ENCODE data around the gene COBL. TPM values are rescaled to one million over a fixed set of nuclear protein-coding genes. Genes with fewer than 3 reads are reported as not detected.
"Not testable (repeated sequence)": the region's sequence is repeated elsewhere in the genome, so short reads cannot be mapped to it uniquely, and the experiment has no call there.

The COBL gene
- polyA plus RNA-seq, 3 donors: 19.1 to 26.0 (median 22.4) TPM

DNA sequence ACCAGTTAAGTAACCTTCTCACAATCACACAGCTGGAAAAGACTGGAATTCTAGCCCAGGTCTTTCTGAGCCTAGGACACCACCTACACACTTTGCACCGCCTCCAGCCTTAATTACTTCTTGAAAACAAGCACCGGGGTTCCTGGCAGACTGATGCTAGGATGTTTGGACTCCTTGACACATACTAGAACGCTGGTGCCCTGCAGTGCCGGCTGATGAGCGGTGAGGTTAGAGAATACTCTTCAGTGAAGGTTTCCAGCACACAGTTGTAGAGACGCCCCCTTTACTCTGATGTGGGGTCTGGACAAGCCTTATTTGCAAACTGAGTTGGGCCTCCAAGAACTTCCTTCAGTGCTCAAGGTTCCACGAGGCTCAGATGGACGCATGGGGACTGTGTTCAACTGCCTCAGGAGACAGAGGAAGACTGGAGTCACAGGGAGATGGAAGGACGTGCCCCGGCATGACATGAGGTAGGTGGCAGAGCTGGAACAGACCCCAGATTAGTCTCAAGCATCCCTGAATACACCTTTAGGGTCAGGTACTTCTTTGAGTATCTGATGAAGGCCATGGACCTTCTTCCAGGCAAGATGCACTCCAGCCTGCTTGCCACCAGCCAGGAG is 89.6 kb downstream of the COBL start:
- no peak for DNase-seq (ENCODE audit: extremely low read depth in 1 of 11, low read depth in 9 of 11, low spot score in 4 of 11)

- no peak for DNase-seq (ENCODE audit: extremely low read depth in 1 of 11, low read depth in 9 of 11, low spot score in 4 of 11)
Measured at GRCh38 chr7:51226063-51226755, 90.4 kb downstream of the COBL start.

DNA sequence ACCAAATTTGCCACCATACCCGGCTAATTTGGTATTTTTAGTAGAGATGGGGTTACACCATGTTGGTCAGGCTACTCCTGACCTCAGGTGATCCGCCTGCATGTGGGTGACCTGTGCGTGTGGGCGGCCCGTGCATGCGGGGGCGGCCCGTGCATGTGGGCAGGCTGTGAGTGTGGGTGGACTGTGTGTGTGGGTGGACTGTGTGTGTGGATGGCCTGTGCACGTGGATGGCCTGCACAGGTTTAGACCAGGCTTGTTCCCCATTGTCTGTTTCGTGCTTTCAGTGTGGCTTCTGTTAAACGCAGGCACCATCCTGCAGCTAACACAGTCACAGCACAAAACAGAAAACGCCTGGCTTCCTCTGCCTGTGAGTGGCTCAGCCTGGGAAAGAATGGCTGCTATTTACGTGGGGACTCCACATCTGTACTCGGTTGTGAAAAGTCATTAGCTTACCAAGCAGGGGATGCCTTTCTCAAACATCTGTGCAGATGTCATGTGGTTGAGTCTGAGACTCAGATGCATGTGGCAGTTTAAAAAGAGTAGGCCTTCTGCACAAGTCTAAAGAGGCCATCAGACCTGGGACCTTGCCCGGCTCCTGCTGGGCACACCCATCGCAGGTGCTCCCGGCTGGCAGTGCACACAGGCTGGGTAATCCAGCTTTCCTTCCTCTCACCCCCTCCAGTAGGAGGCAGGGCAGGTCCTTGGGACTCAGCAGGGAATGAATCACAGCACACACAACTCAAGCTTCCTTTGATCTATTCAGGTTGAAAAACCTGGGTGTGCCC is 91.6 kb downstream of the COBL start:
- DNase-seq (ENCODE audit: extremely low read depth in 1 of 11, low read depth in 9 of 11, low spot score in 4 of 11): no peak

DNA sequence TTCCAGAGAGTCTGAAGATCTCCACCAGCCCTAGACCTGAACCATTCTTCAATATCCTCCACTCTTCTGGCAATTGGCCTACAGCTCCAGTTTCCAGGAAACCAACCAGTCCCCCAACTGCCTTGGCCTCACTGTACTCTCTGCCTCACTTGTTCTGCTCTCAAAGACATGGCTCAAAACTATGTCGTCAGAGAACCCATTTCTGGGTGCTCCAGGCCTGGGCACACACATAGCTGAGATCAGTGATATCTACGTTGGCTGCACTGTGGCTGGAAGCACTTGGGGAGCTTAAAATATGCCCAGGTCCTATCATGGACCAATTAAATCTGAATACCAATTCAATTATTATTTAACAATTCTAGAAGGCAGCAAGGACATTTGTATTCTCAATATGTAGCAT is 93.1 kb downstream of the COBL start:
- DNase-seq (ENCODE audit: extremely low read depth in 1 of 11, low read depth in 9 of 11, low spot score in 4 of 11): no peak

GRCh38 chr7:51222916-51223315 is 93.7 kb downstream of the COBL start:
- no peak for DNase-seq (ENCODE audit: extremely low read depth in 1 of 11, low read depth in 9 of 11, low spot score in 4 of 11)

DNA sequence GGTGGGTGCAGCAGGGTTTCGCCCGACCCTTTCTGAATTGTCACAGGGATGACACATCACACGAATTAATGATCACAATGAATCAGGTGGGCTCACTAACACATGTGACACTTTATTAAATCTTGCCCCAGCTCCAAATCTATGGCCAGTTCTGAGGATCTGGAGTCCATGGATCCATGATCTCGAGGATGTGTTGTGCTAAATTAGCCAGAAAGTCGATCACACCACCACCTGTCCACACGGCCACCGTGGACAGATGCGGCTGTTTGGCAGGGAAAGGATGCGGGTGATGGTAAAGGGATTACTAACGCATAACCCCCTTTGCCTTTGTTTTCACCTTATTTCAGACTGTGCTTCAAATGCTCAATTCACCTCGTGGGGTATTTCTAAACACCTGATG is 96.4 kb downstream of the COBL start:
- DNase-seq (ENCODE audit: extremely low read depth in 1 of 11, low read depth in 9 of 11, low spot score in 4 of 11): no peak

- no peak for DNase-seq (ENCODE audit: extremely low read depth in 1 of 11, low read depth in 9 of 11, low spot score in 4 of 11)
Measured at GRCh38 chr7:51219261-51219988, 97.2 kb downstream of the COBL start.

GRCh38 chr7:51217804-51218203 is 98.8 kb downstream of the COBL start:
- no peak for DNase-seq (ENCODE audit: extremely low read depth in 1 of 11, low read depth in 9 of 11, low spot score in 4 of 11)

GRCh38 chr7:51214098-51214497 is 102.5 kb downstream of the COBL start:
- no peak for DNase-seq (ENCODE audit: extremely low read depth in 1 of 11, low read depth in 9 of 11, low spot score in 4 of 11)

DNA sequence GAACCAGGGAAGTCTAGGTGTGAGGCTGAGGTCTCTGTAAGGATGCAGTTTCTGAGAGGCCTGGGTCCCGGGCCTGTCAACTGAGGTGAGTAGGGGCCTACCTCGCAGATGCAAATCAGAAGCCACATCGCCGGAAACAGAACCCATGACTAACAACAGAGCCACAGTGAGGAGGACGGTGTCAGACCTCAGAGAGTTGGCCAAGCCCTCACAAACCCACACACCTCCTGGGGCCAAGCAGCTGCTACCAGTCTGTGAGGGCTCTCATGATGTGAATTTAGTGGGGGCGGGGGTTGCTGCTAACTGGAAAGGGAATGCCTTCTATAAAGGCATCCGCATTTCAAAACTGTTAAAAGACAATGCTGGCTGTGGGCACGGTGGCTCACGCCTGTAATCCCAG is 103.0 kb downstream of the COBL start:
- DNase-seq (ENCODE audit: extremely low read depth in 1 of 11, low read depth in 9 of 11, low spot score in 4 of 11): no peak

GRCh38 chr7:51210766-51211165 is 105.8 kb downstream of the COBL start:
- DNase-seq (ENCODE audit: extremely low read depth in 1 of 11, low read depth in 9 of 11, low spot score in 4 of 11): no peak

DNA sequence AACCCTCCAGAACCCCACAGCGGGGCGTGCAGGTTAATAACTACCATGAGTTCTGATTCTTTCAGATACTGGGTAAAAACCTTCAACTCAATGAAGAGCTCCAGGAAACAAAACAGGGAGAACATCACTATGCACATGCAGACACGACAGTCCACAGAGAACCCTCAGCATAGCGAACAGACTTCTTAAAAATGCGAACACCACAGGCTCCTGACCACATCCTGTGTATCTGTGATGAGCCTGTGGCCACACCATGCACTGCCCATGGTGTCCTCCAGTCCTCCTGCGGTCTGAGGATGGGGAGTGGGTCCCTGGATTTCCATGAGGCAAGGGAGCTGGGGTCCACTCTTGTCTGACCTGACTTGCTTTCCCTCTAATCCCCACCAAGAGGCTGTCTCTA is 107.2 kb downstream of the COBL start:
- no peak for DNase-seq (ENCODE audit: extremely low read depth in 1 of 11, low read depth in 9 of 11, low spot score in 4 of 11)

DNA sequence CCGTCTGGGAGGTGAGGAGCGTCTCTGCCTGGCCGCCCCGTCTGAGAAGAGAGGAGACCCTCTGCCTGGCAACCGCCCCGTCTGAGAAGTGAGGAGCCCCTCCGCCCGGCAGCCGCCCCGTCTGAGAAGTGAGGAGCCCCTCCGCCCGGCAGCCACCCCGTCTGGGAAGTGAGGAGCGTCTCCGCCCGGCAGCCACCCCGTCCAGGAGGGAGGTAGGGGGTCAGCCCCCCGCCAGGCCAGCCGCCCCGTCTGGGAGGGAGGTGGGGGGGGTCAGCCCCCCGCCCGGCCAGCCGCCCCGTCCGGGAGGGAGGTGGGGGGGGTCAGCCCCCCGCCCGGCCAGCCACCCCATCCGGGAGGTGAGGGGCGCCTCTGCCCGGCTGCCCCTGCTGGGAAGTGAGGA is 108.5 kb downstream of the COBL start:
- not testable (repeated sequence) for DNase-seq (ENCODE audit: extremely low read depth in 1 of 11, low read depth in 9 of 11, low spot score in 4 of 11)

DNA sequence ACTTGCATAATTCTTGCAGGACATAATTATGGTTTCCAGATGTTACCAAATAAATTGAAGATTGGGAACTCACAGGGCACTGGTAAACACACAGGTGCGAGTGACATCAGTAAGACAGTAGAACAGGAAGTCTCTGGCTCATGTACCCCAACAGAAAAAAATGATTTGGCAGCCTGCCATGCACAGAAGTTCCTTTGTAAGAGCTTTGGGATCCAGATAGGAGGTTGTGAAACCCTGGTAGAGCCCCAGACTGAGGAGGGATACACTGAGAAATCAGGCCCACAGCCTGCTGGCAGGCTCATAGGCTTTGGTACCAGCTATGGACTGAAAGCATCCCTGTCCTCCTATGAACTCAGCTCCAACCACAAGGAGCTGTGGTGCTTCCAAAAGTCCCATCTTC is 118.0 kb downstream of the COBL start:
- DNase-seq (ENCODE audit: extremely low read depth in 1 of 11, low read depth in 9 of 11, low spot score in 4 of 11): no peak

GRCh38 chr7:51190969-51191368 is 125.6 kb downstream of the COBL start:
- DNase-seq (ENCODE audit: extremely low read depth in 1 of 11, low read depth in 9 of 11, low spot score in 4 of 11): no peak

DNA sequence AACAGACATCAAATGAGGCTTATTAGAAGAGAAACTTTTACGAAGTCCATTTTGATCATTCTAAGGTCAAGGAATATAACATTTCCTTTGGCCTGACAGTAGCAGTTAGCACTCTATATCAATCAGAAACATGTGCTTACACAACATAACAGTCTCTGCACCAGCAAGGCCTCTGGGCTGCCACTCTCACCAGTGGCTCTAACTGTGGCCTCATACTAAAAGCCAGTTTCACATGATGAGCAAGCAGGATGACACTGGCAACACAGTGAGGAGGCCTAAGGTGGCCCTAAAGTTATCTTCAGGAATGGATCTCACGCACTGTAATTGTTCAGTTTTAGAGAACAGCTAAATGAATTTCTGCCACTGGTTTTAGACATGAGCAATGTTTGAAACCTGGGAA is 126.8 kb downstream of the COBL start:
- no peak for DNase-seq (ENCODE audit: extremely low read depth in 1 of 11, low read depth in 9 of 11, low spot score in 4 of 11)

DNA sequence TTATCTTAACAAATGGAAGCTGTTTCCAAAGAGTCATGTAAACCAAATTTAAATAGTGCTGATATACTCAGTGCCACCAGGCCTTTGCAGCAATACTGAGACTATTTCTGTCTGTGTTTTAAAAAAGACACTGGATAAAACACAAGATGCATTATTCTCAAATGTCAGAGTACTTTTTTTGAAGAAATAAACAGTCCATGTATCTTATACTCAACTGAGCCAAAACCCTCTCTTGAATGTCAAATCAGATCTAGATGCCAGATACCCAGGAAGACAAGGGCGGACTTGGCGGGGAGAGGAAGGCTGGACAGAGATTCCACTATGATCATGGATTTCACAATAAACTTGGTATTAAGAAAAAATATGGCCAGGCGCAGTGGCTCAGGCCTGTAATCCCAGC is 127.6 kb downstream of the COBL start:
- DNase-seq (ENCODE audit: extremely low read depth in 1 of 11, low read depth in 9 of 11, low spot score in 4 of 11): no peak

GRCh38 chr7:51187941-51188340 is 128.7 kb downstream of the COBL start:
- peak in 8 of 11 donors; percentile 9 to 22 (median 12) for DNase-seq (ENCODE audit: extremely low read depth in 1 of 11, low read depth in 9 of 11, low spot score in 4 of 11)

DNA sequence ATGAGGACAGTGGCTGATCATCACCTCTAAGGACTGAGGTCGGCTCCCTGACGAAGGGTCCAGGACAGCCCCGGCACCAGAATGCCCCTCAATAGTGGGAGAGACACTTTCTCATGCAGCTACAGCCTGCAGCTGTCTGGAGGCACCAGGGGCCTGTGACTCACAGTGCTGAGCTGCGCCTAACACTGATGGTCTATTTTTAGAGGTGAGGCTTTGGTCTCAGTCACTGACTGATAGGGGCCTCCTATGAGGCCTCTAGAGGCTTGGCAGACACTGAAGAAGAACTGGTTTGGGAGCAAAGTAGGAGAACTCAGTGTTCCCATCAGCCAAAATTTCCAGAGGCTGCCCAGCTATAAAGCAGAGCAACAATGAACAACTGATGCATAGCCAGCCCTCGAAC is 130.1 kb downstream of the COBL start:
- no peak for DNase-seq (ENCODE audit: extremely low read depth in 1 of 11, low read depth in 9 of 11, low spot score in 4 of 11)
